Measurements from ENCODE around the gene SOHLH1. TPM values are rescaled to one million over a fixed set of nuclear protein-coding genes. Genes with fewer than 3 reads are reported as not detected.

Gene SOHLH1
- total RNA-seq, 1 experiment from 2014 or later, result not detected

DNA sequence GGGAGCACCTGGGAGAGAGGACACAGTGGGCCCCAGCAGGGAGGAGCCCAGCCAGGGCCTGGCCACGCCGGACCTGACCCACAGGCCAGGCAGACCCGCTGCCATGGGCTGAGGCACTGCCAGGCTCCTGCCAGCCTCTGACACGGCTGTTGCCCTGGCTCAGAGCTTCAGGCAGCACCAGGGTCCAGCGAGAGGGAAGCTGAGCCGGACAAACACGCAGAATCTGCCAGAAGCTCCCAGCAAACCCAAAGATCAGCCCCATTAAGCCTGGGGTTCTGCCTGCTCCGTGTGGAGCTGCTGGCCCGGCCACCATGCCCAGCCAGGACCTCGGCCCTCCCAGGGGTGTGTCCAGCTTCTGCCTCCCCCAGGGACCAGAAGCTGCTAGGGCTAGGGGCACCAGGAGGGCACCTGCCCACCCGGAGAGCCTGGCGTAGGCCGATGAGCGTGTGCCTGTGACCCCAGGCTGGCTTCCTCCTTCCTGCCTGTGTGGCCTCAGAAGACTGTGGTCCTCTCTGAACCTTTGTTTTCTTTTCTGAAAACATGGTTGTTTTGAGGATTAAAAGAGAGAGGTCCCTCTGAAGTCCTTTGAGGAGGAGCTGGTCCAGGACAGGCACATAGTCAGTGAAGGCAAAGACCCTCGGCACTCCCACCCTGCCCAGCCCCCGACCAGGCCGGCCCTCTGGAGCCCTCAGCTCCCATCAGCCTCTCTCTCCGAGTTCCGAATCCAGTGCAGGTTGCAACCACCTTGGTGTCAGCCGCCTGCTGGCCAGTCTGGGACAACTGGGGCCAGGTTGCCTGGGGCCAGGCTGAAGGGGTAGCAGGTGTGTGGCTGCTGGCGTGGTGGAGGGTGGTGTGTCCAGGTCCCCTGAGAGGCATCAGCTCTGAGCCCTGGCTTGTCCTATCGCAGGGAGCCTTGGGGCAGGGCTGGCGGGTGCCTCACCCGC, 42.3 kb upstream of the SOHLH1 start:
- no peaks in the 10 kb centered on the region for H3K36me3 ChIP-seq (ENCODE audit: insufficient read depth, low read length, poor library complexity, severe bottlenecking)
- no peak overlapping the region for H3K4me3 ChIP-seq (ENCODE audit: low read depth, low read length, poor library complexity, severe bottlenecking)
- H3K9me3 ChIP-seq (ENCODE audit: low read depth, low read length, poor library complexity, severe bottlenecking), result no peaks in the 10 kb centered on the region
- H3K27me3 ChIP-seq (replicated peaks; ENCODE audit: insufficient read depth, low read depth, low read length, poor library complexity), result peaks cover 9% of the 10 kb centered on the region
- H3K27ac ChIP-seq (ENCODE audit: low read depth, low read length, poor library complexity, severe bottlenecking), result no peak overlapping the region
- intact Hi-C loops (cut with micrococcal nuclease; ENCODE audit: unreplicated experiment), result no loop called here
- ChIA-PET CTCF (no interaction called here), POLR2A (ENCODE audit: low non-redundant PET) (no interaction called here)
- H3K4me1 ChIP-seq (ENCODE audit: insufficient read depth, low read length, poor library complexity, severe bottlenecking), result no peaks in the 10 kb centered on the region
- TF ChIP-seq EZH2 (IDR thresholded peaks at IDR 0.05; ENCODE audit: borderline replicate concordance, low read depth, low read length, poor library complexity, severe bottlenecking), result no peak
- TF ChIP-seq, protein P1, sequence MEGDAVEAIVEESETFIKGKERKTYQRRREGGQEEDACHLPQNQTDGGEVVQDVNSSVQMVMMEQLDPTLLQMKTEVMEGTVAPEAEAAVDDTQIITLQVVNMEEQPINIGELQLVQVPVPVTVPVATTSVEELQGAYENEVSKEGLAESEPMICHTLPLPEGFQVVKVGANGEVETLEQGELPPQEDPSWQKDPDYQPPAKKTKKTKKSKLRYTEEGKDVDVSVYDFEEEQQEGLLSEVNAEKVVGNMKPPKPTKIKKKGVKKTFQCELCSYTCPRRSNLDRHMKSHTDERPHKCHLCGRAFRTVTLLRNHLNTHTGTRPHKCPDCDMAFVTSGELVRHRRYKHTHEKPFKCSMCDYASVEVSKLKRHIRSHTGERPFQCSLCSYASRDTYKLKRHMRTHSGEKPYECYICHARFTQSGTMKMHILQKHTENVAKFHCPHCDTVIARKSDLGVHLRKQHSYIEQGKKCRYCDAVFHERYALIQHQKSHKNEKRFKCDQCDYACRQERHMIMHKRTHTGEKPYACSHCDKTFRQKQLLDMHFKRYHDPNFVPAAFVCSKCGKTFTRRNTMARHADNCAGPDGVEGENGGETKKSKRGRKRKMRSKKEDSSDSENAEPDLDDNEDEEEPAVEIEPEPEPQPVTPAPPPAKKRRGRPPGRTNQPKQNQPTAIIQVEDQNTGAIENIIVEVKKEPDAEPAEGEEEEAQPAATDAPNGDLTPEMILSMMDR (conservative IDR thresholded peaks at IDR 0.05; ENCODE audit: low read depth, low read length), result no peak
- no TSS peak for BruUV-seq (replicated peaks)
- DNase-seq (ENCODE audit: low spot score), result no peak

DNA sequence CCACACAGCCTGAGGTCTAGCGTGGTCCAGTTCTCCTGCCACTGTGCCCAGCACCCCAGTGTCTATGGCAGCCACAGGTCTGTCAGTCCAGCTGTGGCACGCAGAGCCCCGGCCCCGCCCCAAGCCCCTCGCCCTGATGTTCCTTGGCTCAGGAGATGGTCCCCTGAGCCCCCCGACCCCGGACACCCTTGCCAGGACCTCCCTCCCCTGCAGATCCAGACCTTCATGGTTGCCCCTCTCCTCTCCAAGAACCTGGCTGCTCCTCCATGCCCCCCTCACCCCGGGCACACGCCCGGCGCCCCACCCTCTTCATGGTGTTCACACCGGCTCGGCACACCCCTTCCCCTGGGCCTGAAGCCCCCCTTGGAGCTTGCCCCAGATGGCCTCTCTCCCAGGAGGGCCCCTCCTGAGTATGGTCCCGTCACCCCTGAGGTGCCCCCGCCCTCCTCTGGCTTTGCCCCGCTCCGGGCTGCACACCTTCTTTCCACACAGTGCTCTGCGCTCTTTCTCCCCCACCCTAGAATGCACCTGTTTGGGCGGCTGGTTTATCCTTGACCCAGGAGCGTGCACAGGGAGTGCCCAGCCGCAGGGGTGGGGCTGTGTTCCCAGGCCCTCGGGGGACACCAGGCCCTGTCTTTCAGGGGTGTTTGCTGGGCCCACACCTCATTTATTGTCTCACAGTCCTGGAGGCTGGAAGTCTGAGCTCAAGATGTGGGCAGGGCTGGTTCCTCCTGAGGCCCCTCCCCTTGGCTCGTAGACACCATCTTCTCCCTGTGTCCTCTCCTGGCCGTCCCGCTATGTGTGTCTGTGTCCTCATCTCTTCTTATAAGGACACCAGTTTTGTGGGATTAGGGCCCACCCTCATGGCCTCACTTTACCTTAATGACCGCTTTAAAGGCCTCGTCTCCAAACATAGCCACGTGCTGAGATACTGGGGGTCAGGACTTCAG, 40.3 kb upstream of the SOHLH1 start:
- H3K9me3 ChIP-seq (ENCODE audit: low read depth, low read length, poor library complexity, severe bottlenecking), result no peaks in the 10 kb centered on the region
- no peak overlapping the region for H3K27ac ChIP-seq (ENCODE audit: low read depth, low read length, poor library complexity, severe bottlenecking)
- no TSS peak for BruUV-seq (replicated peaks)
- H3K27me3 ChIP-seq (replicated peaks; ENCODE audit: insufficient read depth, low read depth, low read length, poor library complexity), result peaks cover 9% of the 10 kb centered on the region
- no peaks in the 10 kb centered on the region for H3K4me1 ChIP-seq (ENCODE audit: insufficient read depth, low read length, poor library complexity, severe bottlenecking)
- intact Hi-C loops (cut with micrococcal nuclease; ENCODE audit: unreplicated experiment), result no loop called here
- H3K4me3 ChIP-seq (ENCODE audit: low read depth, low read length, poor library complexity, severe bottlenecking), result no peak overlapping the region
- TF ChIP-seq, protein P1 (conservative IDR thresholded peaks at IDR 0.05; ENCODE audit: low read depth, low read length), result no peak
- no peak for TF ChIP-seq EZH2 (IDR thresholded peaks at IDR 0.05; ENCODE audit: borderline replicate concordance, low read depth, low read length, poor library complexity, severe bottlenecking)
- no peaks in the 10 kb centered on the region for H3K36me3 ChIP-seq (ENCODE audit: insufficient read depth, low read length, poor library complexity, severe bottlenecking)
- POLR2A ChIA-PET (ENCODE audit: low non-redundant PET), result no interaction called here
- DNase-seq (ENCODE audit: low spot score), result no peak
- CTCF ChIA-PET, result no interaction called here

DNA sequence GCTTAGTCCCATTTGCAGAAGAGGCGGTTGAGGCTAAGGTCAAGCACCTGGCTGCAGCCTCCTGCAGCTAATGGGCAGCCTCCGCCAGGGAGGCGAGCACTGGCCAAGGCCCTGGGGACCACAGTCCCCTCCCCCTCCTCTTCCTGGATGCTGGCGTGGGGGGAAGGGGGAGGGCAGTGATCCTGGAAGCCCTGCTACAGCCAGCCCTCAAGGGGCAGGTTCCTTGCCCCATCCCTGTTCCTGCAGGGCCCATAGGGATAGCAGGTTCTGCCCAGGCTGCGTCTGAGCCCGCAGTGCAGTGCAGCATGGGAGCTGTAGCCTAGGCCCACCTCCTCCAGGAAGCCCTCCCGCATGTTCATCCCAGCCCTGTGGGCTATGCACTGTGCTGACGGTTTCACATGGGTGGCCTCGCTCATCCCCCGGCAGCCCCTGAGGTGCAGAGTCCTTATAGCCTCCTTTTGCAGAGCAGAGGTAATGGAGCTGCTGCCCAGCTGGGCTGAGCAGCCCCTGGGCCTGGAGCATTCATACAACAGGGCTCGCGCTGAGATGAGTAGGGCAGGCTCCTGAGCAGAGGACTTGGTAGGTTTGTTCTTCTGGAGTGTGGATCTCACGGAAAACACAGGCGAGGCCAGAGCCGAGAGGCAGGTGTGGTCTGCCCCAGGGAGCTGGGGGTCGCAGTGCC, 38.7 kb upstream of the SOHLH1 start:
- H3K36me3 ChIP-seq (ENCODE audit: insufficient read depth, low read length, poor library complexity, severe bottlenecking), result no peaks in the 10 kb centered on the region
- no TSS peak for BruUV-seq (replicated peaks)
- no peak overlapping the region for H3K4me3 ChIP-seq (ENCODE audit: low read depth, low read length, poor library complexity, severe bottlenecking)
- DNase-seq (ENCODE audit: low spot score), result no peak
- no peak overlapping the region for H3K27ac ChIP-seq (ENCODE audit: low read depth, low read length, poor library complexity, severe bottlenecking)
- no peaks in the 10 kb centered on the region for H3K4me1 ChIP-seq (ENCODE audit: insufficient read depth, low read length, poor library complexity, severe bottlenecking)
- H3K27me3 ChIP-seq (replicated peaks; ENCODE audit: insufficient read depth, low read depth, low read length, poor library complexity), result peaks cover 9% of the 10 kb centered on the region
- intact Hi-C loops (cut with micrococcal nuclease; ENCODE audit: unreplicated experiment), result no loop called here
- H3K9me3 ChIP-seq (ENCODE audit: low read depth, low read length, poor library complexity, severe bottlenecking), result no peaks in the 10 kb centered on the region
- TF ChIP-seq EZH2 (IDR thresholded peaks at IDR 0.05; ENCODE audit: borderline replicate concordance, low read depth, low read length, poor library complexity, severe bottlenecking), result no peak
- TF ChIP-seq, protein P1 (conservative IDR thresholded peaks at IDR 0.05; ENCODE audit: low read depth, low read length), result no peak
- ChIA-PET CTCF (no interaction called here), POLR2A (ENCODE audit: low non-redundant PET) (interaction anchor here (0.5 kb wide), 1 partner anchor 724 kb away, joined by 3 read pairs; no protein-coding TSS in a partner anchor)

Measured in A673 (cell line).